ENCODE results near the gene SCAMP1.
"Not testable (repeated sequence)": the region's sequence is repeated elsewhere in the genome, so short reads cannot be mapped to it uniquely, and the experiment has no call there.

Gene SCAMP1

DNA sequence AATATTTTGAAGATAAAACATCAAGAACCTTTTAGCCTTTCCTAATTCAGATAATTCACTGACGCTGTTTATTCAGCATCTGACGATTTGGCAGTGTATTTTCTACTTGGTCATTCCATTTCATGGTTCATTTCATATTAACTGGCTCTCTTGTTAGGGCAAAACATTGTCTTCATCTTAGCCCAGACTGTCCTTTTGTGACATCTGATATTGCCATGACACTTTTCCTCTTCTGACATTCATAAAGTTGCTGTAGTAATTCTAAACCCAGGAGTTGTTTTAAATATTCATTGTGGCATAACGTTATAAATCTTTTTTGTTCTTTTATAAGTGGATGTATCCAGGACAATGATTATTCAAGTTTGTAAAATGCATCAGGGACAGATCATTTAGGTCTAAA, 1.8 kb downstream of the SCAMP1 start:
- peak; percentile 37 for DNase-seq

DNA sequence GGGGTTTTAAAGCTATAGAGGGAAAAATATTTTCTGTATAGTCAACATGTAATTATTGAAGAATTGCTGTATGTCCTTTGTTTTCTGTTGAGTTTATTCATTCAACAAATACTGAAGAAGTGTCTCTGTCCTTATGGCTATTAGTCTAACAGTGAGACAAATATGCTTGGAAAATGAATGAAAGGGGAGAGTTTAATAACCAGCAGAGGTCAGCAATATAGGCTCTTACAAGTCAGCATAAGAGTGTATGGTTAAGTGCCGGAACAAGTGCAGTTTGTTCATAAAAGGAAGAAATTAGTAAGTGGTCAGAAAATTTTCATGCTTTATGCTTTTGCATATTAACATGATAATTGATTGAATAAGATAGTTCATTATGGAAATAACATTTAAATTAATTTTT, 3.6 kb downstream of the SCAMP1 start:
- DNase-seq: peak; percentile 9

DNA sequence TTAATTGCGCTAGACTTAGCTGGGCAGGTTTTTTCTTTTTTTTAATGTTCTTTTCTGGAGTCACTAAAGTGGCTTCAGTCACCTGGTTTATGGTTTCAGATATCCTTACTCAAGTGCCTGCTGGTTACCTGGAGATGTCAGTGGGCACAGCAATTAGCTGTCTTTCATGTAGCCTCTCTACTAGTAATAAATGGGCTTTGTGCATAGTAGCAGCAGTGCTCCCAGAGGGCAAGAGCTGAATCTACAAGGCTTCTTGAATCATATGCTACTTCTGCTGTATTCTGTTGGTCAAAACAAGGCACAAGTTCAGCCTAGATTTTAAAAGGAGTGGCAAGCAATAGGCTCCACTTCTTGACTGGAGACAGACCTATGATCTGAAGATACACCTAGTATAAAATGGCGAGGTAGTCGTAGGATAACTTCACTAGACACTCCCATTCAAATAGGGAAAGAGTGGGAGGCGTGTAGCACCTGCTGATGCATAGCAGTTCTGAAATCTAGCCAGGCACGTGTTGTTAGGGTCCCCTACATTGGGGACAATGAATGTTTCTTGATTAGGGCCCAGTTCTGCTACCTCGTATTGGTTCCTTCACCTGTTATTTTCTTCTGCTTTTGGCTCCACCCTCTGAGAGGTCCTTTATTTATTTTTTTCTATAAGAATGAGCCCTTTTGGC, 7.0 kb downstream of the SCAMP1 start:
- peak; percentile 88 for DNase-seq

DNA sequence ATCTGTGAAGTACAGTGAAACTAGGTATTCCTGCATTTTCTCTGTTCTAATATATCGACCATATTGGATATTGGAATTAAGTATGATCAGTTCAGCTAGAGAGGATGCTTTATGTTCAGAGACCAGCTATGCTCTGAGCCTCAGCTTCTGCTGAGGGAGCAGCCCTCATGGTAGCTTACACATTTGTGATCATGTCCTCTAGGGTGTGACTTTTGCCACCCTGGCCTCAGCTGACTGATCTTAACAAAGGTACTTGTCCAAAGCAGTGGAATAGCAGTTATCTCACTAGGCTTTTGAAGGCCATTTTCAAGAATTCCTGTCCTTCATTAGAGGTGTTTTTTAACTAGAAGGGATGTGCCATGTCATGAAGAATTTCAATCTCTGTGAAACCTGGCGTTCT, 9.3 kb downstream of the SCAMP1 start:
- DNase-seq: no peak

DNA sequence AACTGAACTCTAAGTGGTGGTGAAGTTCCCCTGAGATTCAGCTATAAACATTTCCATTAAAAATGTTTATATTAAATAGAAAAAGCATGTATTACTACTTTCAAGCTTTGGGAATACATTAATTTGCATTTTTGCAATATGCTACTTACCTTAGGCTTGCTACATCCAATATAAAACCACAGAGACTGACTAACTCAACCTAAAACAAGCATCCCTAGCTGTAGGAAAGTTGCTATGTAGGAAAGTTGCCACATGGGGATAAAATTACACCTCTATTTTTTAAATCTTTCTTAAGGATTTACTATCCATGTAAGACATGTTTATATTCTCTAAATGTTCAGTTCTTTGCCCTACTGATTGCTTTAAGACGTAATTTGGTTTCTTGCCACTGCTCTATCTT, 12.8 kb downstream of the SCAMP1 start:
- no peak for DNase-seq

DNA sequence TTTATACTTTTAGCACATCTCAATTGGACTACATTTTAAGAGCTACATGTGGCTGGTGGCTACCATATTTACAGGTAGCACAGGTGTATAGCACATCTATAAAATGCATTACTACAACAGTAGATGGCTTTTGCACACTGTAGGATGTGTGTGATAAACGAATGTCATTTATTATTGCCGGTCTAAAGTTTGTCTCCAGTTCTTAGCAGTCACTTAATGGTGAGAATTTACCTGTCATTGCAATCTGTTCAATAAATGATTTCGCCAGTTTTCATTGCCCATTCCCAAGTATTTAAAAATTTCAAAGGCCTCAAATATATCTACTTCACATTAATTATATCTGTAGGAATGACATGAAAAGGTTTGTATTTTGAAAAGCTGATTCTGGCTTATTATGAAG, 15.9 kb downstream of the SCAMP1 start:
- DNase-seq: no peak

DNA sequence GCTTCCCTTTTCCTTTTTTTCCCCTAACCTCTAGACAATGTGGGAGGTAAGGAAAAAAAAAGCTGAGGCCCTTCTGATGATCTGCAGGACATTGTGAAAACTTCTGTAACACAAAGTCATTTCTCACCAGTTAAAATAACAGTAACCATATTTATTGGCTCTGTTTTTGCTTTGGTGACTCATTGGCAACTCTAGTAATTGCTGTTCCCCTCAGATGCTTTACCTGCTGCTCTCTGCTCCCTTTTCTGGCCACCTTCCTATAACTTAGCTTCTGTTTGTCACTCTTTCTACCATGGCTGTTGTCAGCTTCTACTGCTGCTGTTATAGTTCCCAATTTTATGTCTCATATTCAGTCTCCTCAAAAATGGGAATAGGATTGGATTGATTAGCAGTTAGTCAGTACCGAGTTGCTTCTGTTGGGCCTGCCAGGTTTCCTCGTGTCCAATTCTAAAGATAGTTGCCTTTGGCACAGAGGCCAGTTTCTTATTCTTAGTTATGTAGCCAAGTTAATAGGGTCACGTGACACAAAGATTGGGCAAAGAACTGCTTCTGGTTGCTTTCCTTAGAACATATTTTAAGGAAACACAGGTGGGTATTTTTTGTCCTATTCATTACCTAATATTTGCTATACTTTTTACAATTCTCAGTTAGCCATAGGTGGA, 16.8 kb downstream of the SCAMP1 start:
- DNase-seq: no peak

DNA sequence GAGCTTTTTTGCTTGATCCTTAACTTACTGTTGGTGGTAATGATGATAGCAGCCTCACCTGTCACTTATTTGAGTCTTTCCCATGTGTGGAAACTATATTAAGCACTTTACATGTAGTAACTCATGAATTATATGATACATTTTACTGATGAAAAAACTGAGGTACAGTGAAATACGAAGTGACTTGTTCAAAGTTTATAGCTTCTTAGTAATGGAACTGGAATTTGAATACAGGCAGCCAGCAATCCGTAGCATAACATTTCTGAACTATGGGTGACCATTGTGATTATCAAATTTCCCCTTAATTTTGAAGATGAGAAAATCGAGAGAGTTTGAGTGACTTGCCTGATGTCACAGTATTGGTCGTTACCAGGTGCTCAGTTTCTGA, 17.3 kb downstream of the SCAMP1 start:
- DNase-seq: no peak

DNA sequence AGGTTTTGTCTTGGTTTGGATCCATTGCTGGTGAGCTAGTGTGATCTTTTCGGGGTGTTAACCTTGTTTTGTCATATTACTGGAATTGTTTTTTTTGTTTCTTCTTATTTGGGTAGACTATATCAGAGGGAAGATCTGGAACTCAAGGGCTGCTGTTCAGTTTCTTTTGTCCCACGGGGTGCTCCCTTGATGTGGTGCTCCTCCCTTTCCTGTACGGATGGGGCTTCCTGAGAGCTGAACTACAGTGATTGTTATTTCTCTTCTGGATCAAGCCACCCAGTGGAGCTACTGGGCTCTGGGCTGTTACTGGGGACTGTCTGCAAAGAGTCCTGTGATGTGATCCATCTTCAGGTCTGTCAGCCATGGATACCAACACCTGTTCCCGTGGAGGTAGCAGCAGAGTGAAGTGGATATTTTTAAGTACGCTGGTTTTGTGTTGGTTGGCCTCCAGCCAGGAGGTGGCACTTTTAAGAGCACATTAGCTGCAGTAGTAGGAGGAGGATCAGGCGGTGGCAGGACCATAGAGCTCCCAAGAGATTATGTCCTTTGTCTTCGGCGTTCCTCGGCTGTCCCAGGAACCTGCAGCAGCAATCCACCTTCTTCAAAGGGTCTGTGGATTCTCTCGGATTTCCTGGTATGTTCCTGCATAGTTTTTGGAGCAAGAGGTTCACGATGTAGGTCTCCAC, 27.2 kb downstream of the SCAMP1 start:
- peak; percentile 82 for DNase-seq

DNA sequence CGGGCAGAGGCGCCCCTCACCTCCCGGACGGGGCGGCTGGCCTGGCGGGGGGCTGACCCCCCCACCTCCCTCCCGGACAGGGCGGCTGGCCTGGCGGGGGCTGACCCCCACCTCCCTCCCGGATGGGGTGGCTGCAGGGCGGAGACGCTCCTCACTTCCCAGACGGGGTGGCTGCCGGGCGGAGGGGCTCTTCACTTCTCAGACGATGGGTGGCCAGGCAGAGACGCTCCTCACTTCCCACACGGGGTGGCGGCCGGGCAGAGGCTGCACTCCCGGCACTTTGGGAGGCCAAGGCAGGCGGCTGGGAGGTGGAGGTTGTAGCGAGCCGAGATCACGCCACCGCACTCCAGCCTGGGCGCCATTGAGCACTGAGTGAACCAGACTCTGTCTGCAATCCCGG, 30.9 kb downstream of the SCAMP1 start:
- not testable (repeated sequence) for DNase-seq

DNA sequence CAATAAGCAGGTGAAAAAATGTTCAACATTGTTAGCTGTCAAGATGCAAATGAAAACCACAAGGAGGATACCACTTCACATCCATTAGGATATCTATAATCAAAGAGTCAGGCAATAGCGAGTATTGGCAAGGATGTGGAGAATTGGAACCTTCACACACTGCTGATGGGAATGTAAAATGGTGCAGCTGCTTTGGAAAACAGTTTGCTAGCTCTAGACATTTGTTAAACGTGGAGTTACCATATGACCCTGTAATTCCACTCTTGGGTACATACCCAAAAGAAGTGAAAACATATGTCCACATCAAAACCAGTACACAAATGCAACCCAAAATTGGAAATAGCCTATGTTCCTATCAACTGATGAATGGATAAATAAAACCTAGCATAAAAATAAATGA, 37.4 kb downstream of the SCAMP1 start:
- DNase-seq: no peak

DNA sequence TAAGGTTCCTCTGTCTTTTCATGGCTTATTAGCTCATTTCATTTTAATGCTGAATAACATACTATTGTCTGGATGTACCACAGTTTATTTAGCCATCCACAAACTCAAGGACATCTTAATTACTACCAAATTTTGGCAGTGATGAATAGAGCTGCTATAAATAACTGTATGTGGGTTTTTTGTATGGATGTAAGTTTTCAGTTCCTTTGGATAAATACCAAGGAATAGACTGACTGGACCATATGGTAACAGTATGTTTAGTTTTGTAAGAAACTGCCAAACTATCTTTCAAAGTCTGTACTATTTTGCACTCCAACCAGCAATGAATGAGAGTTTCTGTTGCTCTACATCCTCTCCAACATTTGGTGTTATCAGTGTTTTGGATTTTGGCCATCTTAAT, 38.7 kb downstream of the SCAMP1 start:
- DNase-seq: no peak

DNA sequence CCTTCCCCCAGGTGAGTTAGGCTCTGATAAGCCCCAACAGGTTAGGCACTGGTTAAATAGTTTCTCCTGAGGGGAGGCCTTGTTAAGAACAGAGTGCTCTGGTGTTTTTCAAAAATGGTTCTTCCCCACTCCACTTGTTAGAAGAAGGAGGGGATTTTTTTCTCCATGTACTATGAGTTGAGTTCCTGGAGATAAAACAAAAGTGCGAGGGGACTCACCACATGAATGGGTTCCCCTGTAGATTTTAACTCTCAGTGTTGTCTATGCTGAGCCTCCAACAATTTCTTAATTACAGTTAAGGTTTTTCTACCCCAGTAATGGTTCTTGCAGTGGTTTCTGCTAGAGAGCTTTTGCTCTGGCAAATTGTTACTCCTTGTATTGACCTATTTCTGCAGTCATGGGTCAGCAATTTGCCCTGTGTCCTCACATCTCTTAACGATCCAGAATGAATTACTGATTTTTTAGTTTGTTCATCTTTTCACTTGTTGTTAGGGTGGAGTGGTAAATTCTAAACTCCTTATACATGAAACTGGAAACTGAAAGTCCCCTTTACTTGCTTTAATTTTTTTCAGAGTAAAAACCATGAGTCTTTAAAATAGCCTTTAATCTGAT, 44.4 kb downstream of the SCAMP1 start:
- DNase-seq: no peak

DNA sequence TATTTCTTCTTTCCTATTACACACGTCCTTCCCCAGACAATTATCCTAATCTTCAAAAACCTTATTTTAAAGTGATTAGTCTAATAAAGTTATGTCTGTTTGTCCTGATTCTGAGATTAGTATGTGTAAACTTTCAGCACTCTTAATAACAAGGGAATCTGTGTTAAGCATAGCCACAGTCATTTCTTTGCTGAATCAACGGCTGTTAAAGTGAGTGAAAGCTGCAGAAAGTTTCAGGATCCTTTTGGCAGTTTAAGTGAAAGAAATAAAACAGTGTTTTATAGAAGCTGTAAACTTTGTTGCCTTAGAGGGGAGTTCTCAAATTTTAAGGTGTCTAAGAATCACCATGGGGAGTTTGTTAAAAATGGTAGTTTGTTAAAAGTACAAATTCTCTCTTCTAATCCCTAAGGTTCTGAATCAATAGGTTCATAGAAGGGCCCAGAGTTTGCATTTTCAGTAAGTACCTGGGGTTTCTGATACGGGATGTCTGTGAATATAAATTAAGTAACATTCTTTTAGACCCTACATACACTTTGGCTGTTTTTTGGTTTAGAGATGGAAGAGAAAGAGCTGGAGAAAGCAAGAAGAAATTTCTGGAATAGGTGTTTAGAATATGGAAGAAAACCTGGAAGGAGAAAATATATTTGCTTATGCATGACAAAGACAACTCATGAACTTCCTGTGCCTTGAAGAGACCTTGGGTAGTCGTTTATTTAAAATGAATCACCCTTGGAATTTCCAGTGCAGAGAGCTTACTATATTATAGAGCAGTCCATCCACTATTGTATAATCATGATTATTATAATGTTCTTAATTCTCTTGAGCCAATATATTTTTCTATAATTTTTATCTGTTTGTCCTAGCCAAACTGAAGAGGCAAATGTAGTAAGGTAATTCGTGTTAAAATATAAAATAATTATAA, 45.7 kb downstream of the SCAMP1 start:
- DNase-seq: no peak

DNA sequence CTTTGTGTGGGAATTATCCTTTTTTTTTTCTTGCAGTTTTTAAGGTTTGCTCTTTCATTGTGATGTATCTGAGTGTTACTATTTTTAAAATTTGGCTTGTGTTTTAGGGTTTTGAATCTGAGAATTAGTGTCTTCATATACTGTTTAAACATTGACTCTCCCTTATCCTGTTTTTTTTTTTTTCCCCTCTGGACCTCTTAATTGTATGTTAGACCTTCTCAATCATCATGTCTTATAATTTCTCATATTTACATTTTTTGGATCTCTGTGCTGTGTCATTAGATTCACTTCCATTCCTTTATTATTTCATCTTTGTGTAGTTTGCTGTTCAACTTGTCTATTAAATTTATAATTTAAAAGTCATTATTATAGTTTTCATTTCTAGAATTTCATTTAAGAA, 47.0 kb downstream of the SCAMP1 start:
- DNase-seq: no peak

DNA sequence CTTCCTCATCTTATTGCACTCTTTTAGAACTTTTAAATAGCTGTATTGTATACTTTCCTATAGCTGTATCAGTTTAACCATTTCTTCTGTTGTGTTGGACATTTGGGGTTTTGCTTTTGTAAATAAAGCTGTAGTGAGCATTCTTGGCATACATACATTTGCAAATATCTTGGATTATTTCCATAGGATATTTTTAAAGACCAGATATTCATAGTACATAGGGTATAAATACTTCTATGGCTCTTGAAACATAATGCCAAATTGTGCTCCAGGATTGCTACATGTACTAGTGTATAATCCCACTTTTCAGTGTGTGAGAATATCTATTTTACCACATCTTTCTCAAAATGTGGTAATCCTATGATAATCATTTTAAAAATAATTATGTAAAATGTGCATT, 51.2 kb downstream of the SCAMP1 start:
- no peak for DNase-seq

DNA sequence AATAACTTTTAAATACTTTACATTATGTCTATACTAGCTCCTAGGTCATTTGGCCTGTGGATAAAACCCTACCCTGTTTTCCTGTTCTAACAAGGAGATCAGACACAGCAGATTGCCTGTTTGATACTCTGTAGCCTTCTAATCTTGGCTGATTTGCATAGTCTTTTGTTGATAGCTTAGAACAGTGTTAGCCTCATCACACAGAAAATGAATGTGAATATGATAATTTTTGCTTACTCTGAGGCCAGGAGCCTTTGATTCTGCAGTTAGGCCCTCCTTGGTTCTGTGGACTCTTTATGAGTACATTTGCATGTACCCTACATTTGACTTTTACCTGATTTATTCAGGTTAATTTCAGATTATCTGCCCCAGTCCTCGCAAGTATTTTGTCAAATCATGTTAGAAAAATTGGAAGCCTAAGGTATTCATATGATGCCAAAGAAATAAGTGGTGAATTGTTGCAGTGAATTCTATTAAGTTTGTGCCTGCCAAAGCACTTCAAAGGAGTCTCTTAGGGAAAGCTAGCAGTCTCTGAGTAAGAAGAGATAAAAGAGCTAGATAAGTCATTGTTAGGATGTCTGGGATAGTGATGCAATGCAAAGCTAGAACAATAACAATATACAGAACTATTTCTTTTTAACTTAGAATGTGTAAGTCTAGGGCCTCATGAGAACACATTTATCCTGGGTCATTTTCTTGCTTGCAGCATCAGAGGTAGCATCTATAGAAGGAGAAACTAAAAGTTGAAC, 56.4 kb downstream of the SCAMP1 start:
- no peak for DNase-seq

DNA sequence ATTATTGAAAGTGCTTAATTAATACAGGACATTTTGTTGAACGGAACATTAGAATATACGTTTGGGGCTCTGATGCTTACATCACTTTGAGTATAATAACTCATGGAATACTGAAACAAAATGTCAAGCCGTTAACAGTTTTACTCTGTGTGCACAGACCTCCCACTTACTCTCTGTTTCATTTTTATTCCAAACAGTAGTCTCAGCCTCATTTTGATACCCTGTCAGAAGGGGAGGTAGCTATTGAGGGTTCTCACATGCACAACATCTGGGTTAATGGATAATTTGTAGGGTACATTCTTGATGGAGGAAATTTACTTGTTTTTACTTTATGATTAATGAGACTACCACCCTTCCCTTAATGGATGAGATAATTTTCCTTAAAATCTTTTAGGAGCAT, 59.0 kb downstream of the SCAMP1 start:
- DNase-seq: no peak

DNA sequence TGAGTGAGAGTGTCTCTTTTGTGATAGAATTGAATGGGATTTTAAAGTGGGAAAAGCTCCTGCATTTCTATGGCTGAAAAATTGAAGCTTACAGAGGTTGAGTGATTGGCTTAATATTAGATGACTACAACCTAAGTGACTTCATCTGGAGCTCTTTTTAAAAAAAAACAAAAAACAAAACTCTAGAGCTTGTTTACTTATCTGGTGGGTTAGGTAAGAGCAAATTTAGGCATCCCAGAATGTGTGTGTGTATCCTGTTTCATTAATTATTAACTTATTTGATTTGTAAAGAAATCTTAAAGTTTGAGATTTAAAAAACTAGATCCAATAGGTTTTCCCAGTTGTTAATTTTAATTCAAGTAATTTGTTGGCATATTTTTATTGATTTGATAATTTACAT, 60.1 kb downstream of the SCAMP1 start:
- DNase-seq: no peak

DNA sequence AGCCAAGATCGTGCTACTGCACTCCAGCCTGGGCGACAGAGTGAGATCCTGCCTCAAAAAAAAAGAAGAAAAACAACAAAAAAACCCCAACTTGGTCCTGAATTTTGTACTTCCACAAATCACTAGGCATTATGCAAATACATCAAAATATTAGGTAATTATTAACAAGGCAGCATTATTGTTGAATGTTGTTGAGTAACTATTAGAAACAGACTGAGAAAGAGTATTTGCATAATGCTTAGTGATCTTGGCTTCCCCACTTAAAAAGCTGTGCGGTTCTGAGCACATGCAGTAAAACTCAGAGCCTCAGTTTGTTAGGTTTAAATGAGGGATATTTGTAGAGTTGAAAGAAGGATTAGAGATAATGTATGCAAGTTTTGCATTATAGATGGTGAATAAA, 64.2 kb downstream of the SCAMP1 start:
- no peak for DNase-seq

DNA sequence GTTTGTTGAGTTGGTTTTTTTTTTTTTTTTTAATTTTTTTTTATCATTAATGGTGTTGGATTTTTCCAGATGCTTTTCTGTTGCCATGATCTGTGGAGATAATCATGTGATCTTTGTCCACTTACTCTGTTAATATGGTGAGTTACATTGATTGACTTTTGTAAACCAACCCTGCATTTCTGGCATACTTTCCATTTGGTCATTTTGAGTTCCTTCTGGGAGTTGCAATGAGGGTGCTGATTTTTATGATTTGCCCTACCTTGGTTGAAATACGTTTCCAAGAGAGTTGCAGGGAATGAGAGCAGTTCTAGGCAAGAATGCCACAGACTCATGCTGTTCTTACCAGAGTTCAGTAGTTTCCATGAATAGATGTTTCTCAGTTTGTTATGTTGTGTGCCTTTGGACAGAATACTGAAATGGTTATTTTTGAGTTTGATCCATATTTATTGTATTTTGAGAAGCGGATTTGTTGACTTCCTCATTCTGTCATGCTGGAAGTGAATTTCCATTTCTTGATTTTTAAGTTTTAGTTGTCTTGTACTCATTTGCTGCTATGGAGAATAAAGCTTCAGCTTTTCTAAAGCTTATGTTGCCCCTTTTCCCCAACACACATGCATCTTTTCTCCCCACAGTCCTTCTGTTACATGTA, 69.0 kb downstream of the SCAMP1 start:
- no peak for DNase-seq

DNA sequence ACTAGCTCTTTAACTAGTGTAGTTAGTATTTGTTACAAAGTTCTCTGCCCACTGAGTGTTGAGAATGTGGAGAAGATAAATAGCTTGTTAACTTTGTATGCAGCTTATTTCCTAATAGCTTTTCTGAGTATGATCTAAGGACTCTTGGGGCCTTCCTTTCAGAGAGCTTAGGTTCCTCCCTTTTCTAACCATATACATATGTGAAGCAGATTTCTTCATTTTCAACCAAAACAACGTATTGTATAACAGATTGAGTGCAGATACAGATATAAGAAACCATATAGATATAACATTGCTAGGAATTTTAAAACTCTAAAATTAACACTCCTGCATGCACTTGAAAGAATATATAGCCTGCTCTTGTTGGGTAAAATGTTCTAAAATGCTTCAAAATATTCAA, 70.4 kb downstream of the SCAMP1 start:
- DNase-seq: no peak

All from NCI-H187 treated with DMSO at 0.1 percent for 48 hours (cell line).